ENCODE data around the gene DCAF17. TPM values are rescaled to one million over a fixed set of nuclear protein-coding genes. Genes with fewer than 3 reads are reported as not detected.

DCAF17 gene
- total RNA-seq, 2 donors from 2014 or later = 22.7 to 31.7 TPM

- WGBS, 2 experiments (ENCODE audit: insufficient coverage in 1 of 2, insufficient read length in 1 of 2) = 96 to 100% methylated on average over 1 to 3 of the region's 4 CpGs
- no peak for TF ChIP-seq CTCF (conservative IDR thresholded peaks at IDR 0.05)
- Mint-ChIP-seq H3K36me3 (ENCODE audit: low read depth) (peaks cover 18% of the 10 kb centered on the region), H3K27ac (no peak overlapping the region), H3K4me1 (peaks cover 5% of the 10 kb centered on the region), H3K4me3 (no peak overlapping the region), H3K9me3 (peaks cover 9% of the 10 kb centered on the region), H3K27me3 (ENCODE audit: insufficient read depth) (no peaks in the 10 kb centered on the region)
- Histone ChIP-seq H3K4me1 (ENCODE audit: control insufficient read depth, insufficient read depth, low read length) (no peaks in the 10 kb centered on the region), H3K9ac (ENCODE audit: extremely low read depth, low read length, poor library complexity, severe bottlenecking) (no peak overlapping the region), H3K9me3 (ENCODE audit: control insufficient read depth, low read length) (peaks cover 16% of the 10 kb centered on the region), H3K36me3 (ENCODE audit: control insufficient read depth, insufficient read depth, low read length) (no peaks in the 10 kb centered on the region), H3K4me3 (ENCODE audit: low read length) (no peak overlapping the region), H3K27me3 (ENCODE audit: control insufficient read depth, insufficient read depth, low read length, poor library complexity, severe bottlenecking) (no peaks in the 10 kb centered on the region), H3K27ac (ENCODE audit: low read depth, low read length) (no peak overlapping the region)
- no peak for DNase-seq
These were observed 31.0 kb upstream of the DCAF17 start for GRCh38 chr2:171402906-171403580.

GRCh38 chr2:171404261-171404660 is 29.8 kb upstream of the DCAF17 start:
- Mint-ChIP-seq H3K36me3 (ENCODE audit: low read depth) (peaks cover 18% of the 10 kb centered on the region), H3K27ac (no peak overlapping the region), H3K9me3 (peaks cover 7% of the 10 kb centered on the region), H3K4me3 (no peak overlapping the region), H3K4me1 (peaks cover 5% of the 10 kb centered on the region), H3K27me3 (ENCODE audit: insufficient read depth) (no peaks in the 10 kb centered on the region)
- H3K4me1 ChIP-seq (ENCODE audit: control insufficient read depth, insufficient read depth, low read length) = no peaks in the 10 kb centered on the region
- no peak overlapping the region for H3K27ac ChIP-seq (ENCODE audit: low read depth, low read length)
- H3K4me3 ChIP-seq (ENCODE audit: low read length) = no peak overlapping the region
- WGBS, 2 experiments (ENCODE audit: insufficient coverage in 1 of 2, insufficient read length in 1 of 2) = 96 to 100% methylated on average over 3 to 5 of the region's 5 CpGs
- no peaks in the 10 kb centered on the region for H3K36me3 ChIP-seq (ENCODE audit: control insufficient read depth, insufficient read depth, low read length)
- no peak for TF ChIP-seq CTCF (conservative IDR thresholded peaks at IDR 0.05)
- no peaks in the 10 kb centered on the region for H3K27me3 ChIP-seq (ENCODE audit: control insufficient read depth, insufficient read depth, low read length, poor library complexity, severe bottlenecking)
- peaks cover 16% of the 10 kb centered on the region for H3K9me3 ChIP-seq (ENCODE audit: control insufficient read depth, low read length)
- H3K9ac ChIP-seq (ENCODE audit: extremely low read depth, low read length, poor library complexity, severe bottlenecking) = no peak overlapping the region
- DNase-seq = no peak

- H3K9ac ChIP-seq (ENCODE audit: extremely low read depth, low read length, poor library complexity, severe bottlenecking) = no peak overlapping the region
- H3K9me3 Mint-ChIP-seq = peaks cover 7% of the 10 kb centered on the region
- H3K4me3 Mint-ChIP-seq = no peak overlapping the region
- 96 to 100% methylated on average over 1 to 2 of the region's 2 CpGs for WGBS, 2 experiments (ENCODE audit: insufficient coverage in 1 of 2, insufficient read length in 1 of 2)
- H3K27ac ChIP-seq (ENCODE audit: low read depth, low read length) = no peak overlapping the region
- no peaks in the 10 kb centered on the region for H3K36me3 ChIP-seq (ENCODE audit: control insufficient read depth, insufficient read depth, low read length)
- DNase-seq = no peak
- no peaks in the 10 kb centered on the region for H3K27me3 Mint-ChIP-seq (ENCODE audit: insufficient read depth)
- H3K27ac Mint-ChIP-seq = no peak overlapping the region
- peaks cover 9% of the 10 kb centered on the region for H3K4me1 Mint-ChIP-seq
- no peaks in the 10 kb centered on the region for H3K27me3 ChIP-seq (ENCODE audit: control insufficient read depth, insufficient read depth, low read length, poor library complexity, severe bottlenecking)
- no peak for TF ChIP-seq CTCF (conservative IDR thresholded peaks at IDR 0.05)
- H3K4me3 ChIP-seq (ENCODE audit: low read length) = no peak overlapping the region
- H3K4me1 ChIP-seq (ENCODE audit: control insufficient read depth, insufficient read depth, low read length) = no peaks in the 10 kb centered on the region
- peaks cover 18% of the 10 kb centered on the region for H3K36me3 Mint-ChIP-seq (ENCODE audit: low read depth)
- H3K9me3 ChIP-seq (ENCODE audit: control insufficient read depth, low read length) = peaks cover 16% of the 10 kb centered on the region
These were observed 29.3 kb upstream of the DCAF17 start for GRCh38 chr2:171404719-171405118.

All from endodermal cell (in vitro differentiated cells).